ENCODE measurements around the gene RRP1B.

DNA sequence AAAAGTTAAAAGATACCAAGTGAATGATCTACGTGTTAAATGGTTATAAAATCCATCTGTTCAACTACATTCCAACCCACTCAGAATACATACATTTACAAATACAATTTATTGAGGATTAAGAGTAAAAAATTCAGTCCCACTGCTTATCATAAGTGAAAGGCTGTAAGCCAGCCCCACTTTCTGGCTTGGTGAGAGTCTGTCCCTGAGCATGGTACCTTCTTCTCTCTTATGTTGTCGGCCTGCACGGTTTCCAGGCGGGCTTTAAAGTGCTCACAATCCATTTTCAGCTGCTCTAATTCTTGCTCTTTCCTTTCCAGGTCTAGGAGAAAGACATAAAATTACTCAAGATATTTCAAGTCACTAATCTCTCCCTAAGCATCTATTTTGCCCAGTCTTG, 15.3 kb upstream of the RRP1B start:
- TF ChIP-seq YY1 (IDR thresholded peaks at IDR 0.05; ENCODE audit: insufficient read depth, insufficient read length) (no peak), ZNF274 (IDR thresholded peaks at IDR 0.05; ENCODE audit: low read depth, low read length) (no peak)
